ENCODE data around the gene CYP39A1.

CYP39A1 gene

DNA sequence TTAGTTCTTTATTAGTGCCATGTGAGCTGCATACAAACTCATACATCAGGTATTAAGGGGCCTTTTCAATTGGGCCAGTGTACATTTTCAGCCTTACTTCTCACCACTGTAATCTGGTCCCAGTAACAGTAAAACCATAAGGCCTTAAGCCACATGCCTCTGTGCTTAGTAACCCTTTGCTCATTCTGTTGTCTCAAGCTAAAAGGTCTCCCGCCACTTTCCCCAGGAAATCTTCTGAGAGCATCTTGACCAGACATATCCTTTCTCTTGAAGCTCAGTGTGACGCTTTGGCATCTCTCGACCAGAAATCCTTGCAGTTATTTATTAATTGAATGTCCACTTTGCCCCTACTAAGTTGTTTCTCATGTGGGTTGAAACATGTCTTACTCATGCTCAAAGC lies 68.0 kb downstream of the CYP39A1 start:
- DNase-seq: no peak

DNA sequence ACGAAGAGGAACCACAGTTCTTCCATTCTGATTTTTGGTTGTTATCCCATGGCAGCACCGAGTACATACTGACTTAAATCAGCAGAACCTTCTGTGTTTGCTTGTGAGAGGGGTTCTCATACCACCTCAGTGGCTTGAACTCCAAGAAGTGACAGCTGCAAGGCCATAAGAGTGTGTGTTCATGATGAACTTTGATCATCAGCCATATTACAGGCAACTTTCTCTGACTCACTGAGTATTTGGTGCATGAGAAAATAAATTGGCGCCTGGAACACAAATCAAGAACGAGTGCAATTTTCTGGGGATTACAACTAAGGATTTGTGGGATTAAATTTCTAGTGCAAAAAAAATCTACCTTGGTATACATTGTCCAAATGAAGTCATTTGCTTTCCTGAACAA lies 68.9 kb downstream of the CYP39A1 start:
- DNase-seq: no peak

- DNase-seq: no peak
Observed at GRCh38 chr6:46583081-46583480, 69.5 kb downstream of the CYP39A1 start.

DNA sequence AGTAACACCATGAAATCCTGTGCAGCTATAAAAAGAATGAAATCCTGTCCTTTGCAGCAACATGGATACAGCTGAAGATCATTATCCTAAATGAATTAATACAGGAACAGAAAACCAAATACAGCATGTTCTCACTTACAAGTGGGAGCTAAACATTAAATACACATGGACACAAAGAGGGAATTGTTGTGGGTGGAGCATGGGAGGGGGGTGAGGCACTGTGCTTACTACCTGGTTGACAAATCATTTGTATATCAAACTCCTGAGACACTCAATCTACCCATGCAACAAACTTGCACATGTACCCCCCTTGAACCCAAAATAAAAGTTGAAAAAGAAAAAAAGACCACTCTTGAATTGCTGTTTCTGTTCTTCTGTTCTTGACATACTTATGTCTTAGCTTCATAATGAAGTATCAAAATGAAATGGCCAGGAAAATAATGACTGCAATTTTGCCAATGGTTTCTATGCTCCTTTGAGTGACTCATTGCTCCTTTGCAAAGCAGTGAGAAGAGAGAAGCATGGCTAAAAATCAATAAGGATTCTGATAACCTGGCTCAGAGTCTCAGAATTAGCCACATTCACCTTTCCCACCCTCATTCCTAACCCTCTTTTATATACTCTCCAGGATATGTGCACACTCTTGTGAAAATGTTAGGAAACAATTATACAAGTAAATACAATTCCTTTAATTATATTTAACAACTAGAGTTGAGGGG lies 71.0 kb downstream of the CYP39A1 start:
- DNase-seq: no peak

GRCh38 chr6:46575530-46575929 lies 77.1 kb downstream of the CYP39A1 start:
- DNase-seq: no peak

DNA sequence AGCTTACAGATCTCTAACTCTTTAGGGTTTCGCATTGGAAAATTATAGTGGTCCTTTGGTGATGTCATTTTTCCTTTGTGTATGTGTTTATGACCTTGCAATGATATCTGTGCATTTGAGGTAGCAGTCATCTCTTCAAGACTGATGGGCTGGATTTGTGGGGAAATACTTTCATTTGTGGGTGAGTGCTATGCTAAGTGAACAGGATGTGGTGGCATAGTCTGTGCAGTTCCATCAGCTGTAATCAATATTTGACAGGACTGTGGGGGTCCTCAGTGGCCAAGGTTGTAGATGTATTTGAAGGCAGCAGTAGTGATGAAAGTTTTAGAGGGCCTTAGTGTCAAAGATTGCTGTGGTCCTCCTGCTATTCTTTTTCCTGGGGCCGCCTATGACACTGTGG lies 79.5 kb downstream of the CYP39A1 start:
- DNase-seq: no peak

GRCh38 chr6:46565531-46565930 lies 87.1 kb downstream of the CYP39A1 start:
- DNase-seq: no peak

- DNase-seq: no peak
Observed at GRCh38 chr6:46563924-46564323, 88.7 kb downstream of the CYP39A1 start.

DNA sequence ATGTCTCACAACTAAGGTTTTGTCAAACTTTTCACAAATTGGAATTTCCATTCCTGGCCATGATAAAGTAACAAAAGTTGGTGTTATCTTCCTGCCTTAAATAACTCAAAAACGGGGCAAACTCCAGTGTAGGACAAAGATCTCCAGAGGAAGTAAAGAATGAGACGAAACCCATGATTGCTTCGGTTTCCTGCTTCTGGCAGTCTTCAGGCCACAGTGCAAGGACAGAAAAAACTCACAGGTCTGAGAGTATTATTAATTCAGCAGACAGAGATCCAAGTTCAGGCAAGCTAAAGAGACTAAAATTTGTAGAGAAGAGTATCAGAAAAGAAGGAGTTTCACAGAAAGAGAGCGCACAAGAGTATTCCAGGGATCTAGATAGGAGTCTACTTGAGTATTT lies 96.6 kb downstream of the CYP39A1 start:
- no peak for DNase-seq

DNA sequence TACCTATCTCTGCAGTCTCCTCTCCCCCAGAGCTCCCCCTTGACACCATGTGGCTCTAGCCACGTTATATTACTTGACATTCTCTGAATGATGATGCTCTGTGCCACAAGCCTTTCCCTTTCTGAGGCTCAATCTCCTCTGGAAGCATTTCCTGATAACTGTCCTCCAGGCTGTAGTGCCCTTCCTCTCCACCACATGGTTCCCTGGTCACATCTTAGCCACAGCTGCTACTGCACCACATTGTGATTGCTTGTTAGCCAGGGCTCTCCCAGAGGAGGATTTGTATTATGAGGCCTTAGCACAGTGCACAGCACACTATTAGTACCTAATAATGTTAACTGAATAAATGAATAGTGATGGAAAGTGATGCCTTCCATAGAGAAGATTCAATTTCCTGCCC lies 97.5 kb downstream of the CYP39A1 start:
- DNase-seq: no peak

DNA sequence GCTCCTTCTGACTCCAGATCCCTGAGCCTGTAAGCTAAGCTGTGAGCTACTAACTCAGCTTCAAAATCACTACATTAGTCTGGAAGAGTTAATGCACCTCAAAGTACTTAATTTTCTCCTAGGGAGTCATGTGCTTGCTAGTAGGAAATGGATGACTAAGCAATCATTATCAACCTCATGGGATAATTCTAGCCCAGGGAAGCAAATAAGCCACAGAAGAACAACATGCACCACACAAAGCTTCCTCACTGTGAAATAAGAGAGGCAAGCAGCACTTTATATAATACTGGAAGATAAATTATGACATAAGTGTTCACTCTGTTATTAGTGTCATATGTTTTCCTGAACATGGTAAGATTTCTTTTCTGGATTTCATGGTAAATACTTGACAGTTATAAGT lies 103.5 kb downstream of the CYP39A1 start:
- DNase-seq: no peak

GRCh38 chr6:46541556-46541955 lies 111.1 kb downstream of the CYP39A1 start:
- no peak for DNase-seq

DNA sequence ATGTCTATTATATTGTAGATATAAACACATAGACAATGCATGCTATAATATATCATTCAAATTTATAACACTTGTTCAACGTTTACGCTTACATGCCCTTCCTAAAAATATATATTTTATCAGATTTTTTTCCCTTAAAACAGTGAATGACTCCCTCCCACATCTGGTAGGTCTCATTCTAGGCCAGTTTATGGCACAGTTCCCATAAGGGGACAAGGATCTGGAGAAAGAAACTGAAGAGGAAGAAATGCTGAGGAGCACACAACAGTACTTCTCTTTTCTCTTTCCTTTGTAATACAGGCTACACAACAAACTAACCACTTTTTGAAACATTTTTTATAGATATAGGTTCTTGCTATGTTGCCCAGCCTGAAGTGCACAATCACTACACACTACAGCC lies 112.8 kb downstream of the CYP39A1 start:
- DNase-seq: peak in 2 of 3 donors; percentile 5 to 7

DNA sequence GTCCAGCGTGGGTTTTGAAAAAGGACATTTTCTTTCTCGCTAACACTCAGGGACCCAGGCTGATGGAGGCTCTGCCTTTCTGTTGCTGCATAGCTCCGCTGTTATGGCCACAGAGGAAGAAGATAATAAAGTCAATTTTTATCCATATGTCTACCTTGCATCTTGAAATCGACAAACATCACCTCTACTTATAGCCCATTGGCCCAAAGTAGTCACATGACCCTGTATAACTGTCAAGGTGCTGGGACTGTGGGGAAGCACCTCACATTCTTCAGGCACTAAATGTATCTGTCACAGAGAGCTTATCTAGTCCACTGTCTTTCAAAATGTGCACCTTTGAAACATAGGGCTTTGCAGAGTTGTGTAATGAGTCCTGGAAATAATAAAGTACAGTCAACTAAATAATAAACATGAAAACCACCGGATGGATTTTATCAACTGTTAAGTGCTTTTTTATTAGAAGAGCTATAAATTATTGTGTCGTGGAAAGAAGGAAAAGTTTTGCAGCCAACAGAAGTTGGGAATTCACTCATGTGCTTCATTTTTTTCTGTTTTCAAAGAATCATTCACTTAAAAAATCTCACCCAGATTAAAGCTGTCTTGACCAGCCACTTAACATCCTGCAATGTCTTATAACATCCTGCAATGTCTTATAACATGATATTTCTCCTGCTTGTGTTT lies 113.7 kb downstream of the CYP39A1 start:
- DNase-seq: no peak

- peak; percentile 18 to 47 (median 41) for DNase-seq
Observed at GRCh38 chr6:46530896-46531295, 121.7 kb downstream of the CYP39A1 start.

DNA sequence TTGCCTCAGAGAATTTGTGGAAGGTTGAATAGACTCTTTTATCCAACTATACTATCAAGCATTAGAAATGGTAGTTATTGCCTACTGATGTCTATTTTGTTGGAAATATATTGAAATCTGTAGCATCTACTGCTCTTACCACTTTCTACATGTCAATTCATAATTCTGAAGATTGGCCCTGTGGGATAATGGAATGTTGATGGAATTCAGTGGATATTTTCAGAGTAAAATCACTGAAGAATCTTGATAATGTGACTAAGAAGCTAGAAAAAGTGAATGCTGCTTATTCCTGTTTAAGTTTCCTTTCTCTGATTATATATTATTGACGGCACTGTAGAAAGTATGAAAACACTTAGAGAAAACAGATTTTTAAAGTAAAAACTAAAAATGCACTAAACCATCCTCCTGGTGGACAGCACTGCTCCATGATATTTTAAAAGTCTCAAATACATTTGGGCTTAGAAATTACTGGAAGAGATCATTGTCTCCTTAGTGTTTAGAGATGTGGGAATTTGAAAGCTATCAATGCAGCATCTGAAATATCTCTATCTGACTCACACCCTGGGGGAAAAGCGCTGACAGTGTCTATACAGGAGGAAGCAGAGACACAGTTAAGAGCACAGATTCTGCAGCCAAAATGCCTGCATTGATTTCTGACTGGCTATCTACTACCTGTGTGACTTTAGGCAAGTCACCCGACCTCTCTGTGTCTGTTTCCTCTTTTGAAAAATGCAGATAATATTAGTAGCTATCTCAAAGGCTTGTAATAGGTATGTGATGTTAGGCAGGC lies 123.5 kb downstream of the CYP39A1 start:
- DNase-seq: no peak

DNA sequence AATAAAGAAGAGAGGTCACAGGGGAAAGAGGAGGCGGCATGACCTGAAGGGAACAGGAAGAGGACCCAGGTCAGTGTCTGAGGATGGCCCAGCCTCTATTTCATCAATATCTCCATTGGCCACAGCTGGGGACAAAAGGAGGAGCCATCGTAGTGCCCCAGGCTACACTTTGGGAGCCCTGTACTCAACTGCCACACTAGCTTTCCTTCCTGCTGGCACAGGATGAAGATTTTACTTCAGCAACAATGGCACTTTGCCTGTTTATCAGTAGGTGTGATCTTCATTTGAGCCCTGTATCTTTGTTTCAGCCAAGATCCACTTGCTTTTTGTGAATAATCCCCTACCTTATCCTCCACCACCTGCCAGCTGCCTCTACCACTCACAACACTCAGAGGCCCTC lies 126.0 kb downstream of the CYP39A1 start:
- no peak for DNase-seq

DNA sequence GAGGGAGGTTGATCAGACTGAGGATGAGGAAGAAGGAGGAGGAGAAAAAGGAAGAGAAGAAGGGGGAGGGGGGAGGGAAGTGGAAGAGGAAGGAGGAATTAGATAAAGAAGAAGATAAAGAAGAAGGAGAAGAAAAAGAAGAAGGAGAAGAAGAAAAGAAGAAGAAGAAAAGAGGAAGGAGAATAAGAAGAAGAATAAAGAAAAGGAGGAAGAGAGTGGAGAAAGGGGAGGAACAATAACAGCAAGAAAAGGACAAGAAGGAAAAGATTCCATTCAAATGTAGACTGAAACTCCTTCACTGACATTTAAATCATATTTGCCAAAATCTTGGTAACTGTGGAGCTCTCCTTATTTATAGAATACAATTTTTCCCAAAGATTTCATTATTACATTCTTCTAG lies 127.0 kb downstream of the CYP39A1 start:
- no peak for DNase-seq

- DNase-seq: no peak
Observed at GRCh38 chr6:46521464-46521971, 131.1 kb downstream of the CYP39A1 start.

- no peak for DNase-seq
Observed at GRCh38 chr6:46517202-46517601, 135.4 kb downstream of the CYP39A1 start.

DNA sequence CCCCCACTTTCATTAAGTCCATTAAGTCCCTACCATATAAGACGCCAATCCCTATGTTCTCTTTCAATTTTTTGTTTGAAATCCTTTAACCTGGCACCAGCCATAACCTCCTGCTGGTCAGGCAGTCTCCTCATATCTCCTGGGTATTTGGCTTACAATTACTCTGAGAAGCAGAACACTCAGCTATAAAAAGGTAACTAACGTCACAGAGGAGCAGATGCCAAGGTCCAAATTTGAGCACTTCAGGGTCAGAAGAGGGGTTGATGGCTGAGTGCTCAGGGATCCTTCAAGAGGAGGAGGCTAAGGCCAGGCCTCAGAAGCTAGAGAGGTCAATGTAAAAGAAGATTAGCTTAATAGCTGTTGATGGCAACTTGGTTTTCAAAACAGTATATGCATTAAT lies 139.1 kb downstream of the CYP39A1 start:
- no peak for DNase-seq

DNA sequence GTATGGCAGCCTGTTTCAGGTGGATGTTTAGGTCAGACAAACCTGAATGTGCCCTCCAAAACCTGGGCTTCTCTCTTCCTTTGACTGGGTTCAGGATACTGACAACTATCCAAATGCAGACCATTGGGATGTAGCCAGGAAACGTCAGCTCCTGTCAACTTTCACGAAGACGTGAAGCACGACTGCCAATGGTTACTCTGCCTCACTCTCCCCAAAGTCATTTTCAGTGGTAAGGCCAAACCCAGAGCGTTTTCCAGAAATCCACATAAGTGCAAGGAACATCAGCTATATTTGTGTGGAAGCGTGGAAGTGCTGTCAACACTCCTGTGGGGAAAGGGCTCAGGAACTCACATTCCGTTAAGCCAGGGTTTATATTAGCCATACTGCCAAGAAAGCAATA lies 141.3 kb downstream of the CYP39A1 start:
- no peak for DNase-seq

DNA sequence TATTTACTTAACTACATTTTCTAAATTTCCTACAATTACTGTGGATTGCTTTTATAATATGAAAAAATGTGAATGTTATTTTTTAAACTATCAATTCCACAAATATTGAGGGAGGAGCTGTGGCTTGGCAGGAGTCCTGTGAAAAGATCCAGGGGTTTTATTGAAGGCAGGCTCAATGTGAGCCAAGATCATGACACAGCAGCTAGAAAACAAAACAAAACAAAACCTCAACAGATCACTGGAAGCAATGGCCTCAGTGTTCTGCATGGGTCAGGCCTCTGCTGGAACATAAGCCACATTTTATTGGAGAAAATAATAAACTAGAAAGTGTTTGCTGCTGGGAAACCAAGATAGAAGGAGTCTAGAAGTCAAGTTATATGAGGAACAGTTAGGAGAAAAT lies 142.0 kb downstream of the CYP39A1 start:
- DNase-seq: no peak

Data from suppressor macrophage treated with lipopolysaccharide for 1 hour (primary cell).